Measurements from ENCODE around the gene BNIP1.

Gene BNIP1

DNA sequence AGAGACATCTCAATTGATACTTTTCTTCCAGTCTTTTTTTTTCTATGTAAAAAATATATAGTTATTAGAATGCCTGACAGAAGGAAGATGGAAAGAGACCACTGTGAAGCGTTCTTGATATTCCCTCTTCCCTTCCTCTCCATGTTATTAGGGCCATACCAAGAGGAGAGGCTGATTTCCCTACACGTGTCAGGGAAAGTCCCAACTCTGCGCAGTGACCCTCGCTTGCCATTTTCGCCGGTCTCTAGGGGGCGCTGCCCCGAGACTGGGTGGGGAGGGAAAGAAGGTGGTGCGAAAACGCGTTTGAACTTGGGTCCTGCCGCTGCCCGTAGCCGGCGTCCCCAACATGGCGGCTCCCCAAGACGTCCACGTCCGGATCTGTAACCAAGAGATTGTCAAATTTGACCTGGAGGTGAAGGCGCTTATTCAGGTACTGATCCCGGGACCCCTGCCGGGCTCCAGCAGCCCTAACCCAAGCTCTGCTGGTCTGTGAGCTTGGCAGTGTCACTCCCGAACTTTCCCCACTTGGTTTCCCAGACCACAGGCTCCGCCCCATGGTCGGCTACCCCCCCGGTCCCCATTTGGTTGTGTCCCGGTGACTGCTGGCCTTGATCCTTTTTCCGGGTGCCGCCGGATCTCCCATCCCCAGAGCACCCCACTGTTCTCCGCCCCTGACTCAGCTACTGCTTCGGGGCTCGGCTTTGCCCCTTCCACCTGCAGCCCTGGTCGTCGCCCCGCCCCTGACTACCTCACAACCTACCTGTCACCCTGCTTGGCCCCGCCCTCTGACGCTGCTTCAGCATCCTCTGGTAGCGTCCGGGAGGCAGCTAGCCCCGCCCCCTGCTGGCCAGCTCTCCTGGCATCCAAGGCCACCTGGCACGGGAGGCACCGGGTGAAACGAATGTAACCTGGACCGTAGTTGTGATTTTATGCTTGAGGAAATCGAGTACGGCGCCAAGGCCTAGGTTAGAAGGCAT lies at the start of gene BNIP1 (continued):
- TF ChIP-seq ZNF184 (tag by site-specific recombination; IDR thresholded peaks at IDR 0.05) (no peak), ZFP41 (tag by site-specific recombination; IDR thresholded peaks at IDR 0.05; ENCODE audit: borderline replicate concordance) (no peak), ZFP37 (tag by site-specific recombination; IDR thresholded peaks at IDR 0.05) (peak; percentile 93), SP3 (tag by site-specific recombination; IDR thresholded peaks at IDR 0.05) (peak; percentile 86), ZNF138 (tag by site-specific recombination; IDR thresholded peaks at IDR 0.05; ENCODE audit: borderline replicate concordance) (no peak), RBAK (tag by site-specific recombination; IDR thresholded peaks at IDR 0.05) (no peak), ZNF585B (tag by site-specific recombination; IDR thresholded peaks at IDR 0.05) (no peak), PRDM1 (tag by site-specific recombination; IDR thresholded peaks at IDR 0.05) (peak; percentile 98), ZNF660 (tag by site-specific recombination; IDR thresholded peaks at IDR 0.05) (peak; percentile 98), ZNF777 (tag by site-specific recombination; IDR thresholded peaks at IDR 0.05; ENCODE audit: borderline replicate concordance) (no peak), SP2 (tag by site-specific recombination; IDR thresholded peaks at IDR 0.05) (peak; percentile 72), ZNF501 (tag by site-specific recombination; IDR thresholded peaks at IDR 0.05) (peak; percentile 91), GLIS1 (tag by site-specific recombination; IDR thresholded peaks at IDR 0.05) (peak; percentile 51; the same call in 1 of the 2 replicates), ZNF121 (tag by site-specific recombination; IDR thresholded peaks at IDR 0.05) (no peak), ZNF350 (tag by site-specific recombination; IDR thresholded peaks at IDR 0.05) (no peak), ZNF670 (tag by site-specific recombination; IDR thresholded peaks at IDR 0.05; ENCODE audit: low read depth) (no peak), ZBTB48 (tag by site-specific recombination; IDR thresholded peaks at IDR 0.05) (peak; percentile 75), ZSCAN23 (tag by site-specific recombination; IDR thresholded peaks at IDR 0.05) (no peak), ZNF391 (tag by site-specific recombination; IDR thresholded peaks at IDR 0.05; ENCODE audit: borderline replicate concordance, low read depth) (peak; percentile 74), BCL11B (tag by site-specific recombination; IDR thresholded peaks at IDR 0.05; ENCODE audit: low read depth) (peak; percentile 62; the same call in 1 of the 2 replicates), ZNF621 (tag by site-specific recombination; IDR thresholded peaks at IDR 0.05) (no peak), ZBTB21 (tag by site-specific recombination; IDR thresholded peaks at IDR 0.05) (peak; percentile 80), ZNF266 (tag by site-specific recombination; IDR thresholded peaks at IDR 0.05; ENCODE audit: low read depth) (no peak), HOXC10 (CRISPR knock-in tag; IDR thresholded peaks at IDR 0.05) (no peak), IKZF3 (tag by site-specific recombination; IDR thresholded peaks at IDR 0.05) (peak; percentile 85), FEZF1 (tag by site-specific recombination; IDR thresholded peaks at IDR 0.05) (no peak; the same call in 1 of the 2 replicates), ZNF529 (tag by site-specific recombination; IDR thresholded peaks at IDR 0.05; ENCODE audit: insufficient replicate concordance) (no peak), ZNF311 (tag by site-specific recombination; IDR thresholded peaks at IDR 0.05; ENCODE audit: borderline replicate concordance) (no peak), ZNF280C (tag by site-specific recombination; IDR thresholded peaks at IDR 0.05) (no peak), ZNF558 (tag by site-specific recombination; IDR thresholded peaks at IDR 0.05) (peak; percentile 62; the same call in 1 of the 2 replicates)
- TF ChIP-seq, protein P1, sequence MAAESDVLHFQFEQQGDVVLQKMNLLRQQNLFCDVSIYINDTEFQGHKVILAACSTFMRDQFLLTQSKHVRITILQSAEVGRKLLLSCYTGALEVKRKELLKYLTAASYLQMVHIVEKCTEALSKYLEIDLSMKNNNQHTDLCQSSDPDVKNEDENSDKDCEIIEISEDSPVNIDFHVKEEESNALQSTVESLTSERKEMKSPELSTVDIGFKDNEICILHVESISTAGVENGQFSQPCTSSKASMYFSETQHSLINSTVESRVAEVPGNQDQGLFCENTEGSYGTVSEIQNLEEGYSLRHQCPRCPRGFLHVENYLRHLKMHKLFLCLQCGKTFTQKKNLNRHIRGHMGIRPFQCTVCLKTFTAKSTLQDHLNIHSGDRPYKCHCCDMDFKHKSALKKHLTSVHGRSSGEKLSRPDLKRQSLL (tag by site-specific recombination; IDR thresholded peaks at IDR 0.05): 0 out of 2 replicates have a peak, but pooled peaks have one; percentile 36
- TF ChIP-seq, protein P2, sequence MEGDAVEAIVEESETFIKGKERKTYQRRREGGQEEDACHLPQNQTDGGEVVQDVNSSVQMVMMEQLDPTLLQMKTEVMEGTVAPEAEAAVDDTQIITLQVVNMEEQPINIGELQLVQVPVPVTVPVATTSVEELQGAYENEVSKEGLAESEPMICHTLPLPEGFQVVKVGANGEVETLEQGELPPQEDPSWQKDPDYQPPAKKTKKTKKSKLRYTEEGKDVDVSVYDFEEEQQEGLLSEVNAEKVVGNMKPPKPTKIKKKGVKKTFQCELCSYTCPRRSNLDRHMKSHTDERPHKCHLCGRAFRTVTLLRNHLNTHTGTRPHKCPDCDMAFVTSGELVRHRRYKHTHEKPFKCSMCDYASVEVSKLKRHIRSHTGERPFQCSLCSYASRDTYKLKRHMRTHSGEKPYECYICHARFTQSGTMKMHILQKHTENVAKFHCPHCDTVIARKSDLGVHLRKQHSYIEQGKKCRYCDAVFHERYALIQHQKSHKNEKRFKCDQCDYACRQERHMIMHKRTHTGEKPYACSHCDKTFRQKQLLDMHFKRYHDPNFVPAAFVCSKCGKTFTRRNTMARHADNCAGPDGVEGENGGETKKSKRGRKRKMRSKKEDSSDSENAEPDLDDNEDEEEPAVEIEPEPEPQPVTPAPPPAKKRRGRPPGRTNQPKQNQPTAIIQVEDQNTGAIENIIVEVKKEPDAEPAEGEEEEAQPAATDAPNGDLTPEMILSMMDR (tag by site-specific recombination; IDR thresholded peaks at IDR 0.05): peak; percentile 94

Data from HEK293 (cell line).